Epithelial cell of esophagus (primary cell): ENCODE measurements around the gene INPP5E.

Source experiments
- DNase-seq: peaks from one replicate; pipeline ENCODE4 v3.0.0; 2010; ENCODE audit warnings: low read depth
- H3K4me3 ChIP-seq: 2 replicates; pipeline ENCODE4 v1.5.1; 2011; ENCODE audit warnings: mild to moderate bottlenecking, low read length, control low read depth
- TF ChIP-seq, protein P1 (sequence below): IDR thresholded peaks from 2 replicates; pipeline ENCODE4 v1.5.1; 2011; ENCODE audit warnings: low read depth, mild to moderate bottlenecking, low read length, control low read depth, inconsistent platforms; ENCODE audit not compliant: insufficient read depth; ENCODE audit errors: missing control alignments

Gene INPP5E

DNA sequence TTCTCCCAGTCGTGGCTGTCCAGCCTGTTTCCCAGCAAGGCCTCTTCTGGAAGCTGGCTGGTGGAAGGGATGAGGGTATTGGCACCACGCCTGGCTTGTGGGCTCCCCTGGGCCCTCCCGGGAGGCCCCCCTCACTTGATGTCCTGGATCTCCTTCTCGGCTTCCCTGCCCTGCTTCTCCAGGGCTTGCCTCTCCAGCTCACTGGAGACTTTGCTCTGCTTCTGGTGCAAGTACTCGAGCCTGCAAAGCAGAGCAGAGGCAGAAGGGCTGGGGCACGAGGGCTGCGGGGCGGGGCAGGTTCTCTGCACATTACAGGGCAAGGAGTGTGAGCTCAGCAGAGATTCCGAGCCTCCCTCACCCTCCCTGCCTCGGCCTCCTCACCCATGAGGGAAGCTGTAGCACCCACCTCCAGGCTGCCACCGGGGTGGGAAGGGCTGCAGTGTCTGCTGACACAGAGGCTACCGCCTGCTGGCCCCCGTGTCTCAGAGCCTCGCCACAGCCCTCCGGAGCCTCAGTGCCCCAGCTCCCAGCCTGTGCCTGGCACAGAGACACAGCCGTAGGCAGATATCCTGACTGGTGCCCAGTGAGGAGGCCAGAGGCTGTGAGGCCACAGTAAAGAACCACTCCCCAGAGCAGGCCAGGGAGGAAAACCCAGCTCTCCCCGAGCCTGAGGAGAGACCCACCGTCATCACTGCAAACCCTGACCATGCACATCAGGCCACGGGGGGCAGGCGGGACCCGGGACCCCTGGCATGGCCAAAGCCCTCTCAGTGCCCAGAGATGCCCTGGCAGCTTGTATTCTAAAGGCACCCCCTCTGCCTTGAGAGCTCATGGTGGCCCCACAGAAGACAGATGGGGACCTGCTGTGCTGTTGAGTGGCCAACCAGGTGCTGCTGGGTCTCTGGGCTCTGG, 46.9 kb downstream of the INPP5E start:
- H3K4me3 ChIP-seq = no peak overlapping the region
- DNase-seq = no peak
- TF ChIP-seq, protein P1, sequence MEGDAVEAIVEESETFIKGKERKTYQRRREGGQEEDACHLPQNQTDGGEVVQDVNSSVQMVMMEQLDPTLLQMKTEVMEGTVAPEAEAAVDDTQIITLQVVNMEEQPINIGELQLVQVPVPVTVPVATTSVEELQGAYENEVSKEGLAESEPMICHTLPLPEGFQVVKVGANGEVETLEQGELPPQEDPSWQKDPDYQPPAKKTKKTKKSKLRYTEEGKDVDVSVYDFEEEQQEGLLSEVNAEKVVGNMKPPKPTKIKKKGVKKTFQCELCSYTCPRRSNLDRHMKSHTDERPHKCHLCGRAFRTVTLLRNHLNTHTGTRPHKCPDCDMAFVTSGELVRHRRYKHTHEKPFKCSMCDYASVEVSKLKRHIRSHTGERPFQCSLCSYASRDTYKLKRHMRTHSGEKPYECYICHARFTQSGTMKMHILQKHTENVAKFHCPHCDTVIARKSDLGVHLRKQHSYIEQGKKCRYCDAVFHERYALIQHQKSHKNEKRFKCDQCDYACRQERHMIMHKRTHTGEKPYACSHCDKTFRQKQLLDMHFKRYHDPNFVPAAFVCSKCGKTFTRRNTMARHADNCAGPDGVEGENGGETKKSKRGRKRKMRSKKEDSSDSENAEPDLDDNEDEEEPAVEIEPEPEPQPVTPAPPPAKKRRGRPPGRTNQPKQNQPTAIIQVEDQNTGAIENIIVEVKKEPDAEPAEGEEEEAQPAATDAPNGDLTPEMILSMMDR = no peak

DNA sequence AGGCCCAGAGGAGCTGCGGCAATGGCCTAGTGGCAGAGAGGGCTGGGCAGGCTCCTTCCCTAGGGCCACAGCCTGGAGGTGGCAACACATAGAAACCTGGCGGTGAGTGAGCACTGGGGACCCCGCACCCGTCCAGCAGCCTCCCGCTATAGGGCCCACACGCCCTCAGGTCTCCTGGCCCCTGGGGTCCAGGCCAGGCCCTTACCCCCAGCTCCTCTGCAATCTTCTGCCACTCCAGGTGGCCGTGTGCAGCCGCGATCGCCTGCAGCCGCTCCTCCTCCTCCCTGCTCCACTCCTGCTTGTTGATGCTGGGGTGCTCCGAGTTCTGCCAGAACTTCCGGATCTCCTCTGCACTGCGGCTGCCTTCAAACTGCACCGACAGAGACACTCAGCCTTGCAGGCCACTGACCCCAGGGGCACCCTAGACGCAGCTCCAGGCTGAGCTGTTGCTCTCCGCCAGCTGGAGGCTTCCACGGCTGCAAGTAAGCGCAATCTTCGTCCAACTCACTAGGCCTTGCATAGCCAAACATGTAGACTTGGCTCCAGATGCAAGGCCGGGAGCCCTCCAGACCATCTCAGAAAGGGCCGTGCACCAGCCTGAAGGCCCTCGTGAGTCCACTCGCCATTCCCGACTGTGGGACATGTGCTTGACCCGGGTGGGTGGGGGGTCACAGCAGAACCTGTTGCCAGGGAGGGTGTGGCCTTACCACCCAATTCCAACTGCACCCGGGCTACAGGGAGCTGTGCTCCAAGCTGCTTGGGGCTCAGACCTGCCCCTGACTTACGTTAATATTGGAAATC, 47.7 kb downstream of the INPP5E start:
- no peak overlapping the region for H3K4me3 ChIP-seq
- no peak for DNase-seq
- TF ChIP-seq, protein P1 = no peak

DNA sequence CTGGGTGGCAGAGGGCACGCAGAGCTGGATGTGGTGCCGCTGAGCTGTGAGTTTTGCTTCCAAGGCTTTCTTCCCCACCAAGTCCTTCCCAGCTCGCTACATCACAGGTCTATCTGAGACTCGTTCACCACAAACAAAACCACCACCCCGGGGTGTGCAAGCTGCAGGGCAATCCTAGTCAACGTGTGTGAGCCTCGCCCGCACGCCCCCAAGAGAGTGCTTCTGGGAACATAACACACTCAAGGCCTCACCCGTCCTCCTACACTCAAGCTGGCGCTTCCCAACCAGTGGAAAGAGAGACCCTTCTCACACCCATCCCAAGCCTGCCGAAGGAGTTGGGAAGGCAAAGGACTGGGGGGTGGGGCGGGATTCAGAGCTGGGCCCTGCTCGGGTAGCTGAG, 50.2 kb downstream of the INPP5E start:
- no peak overlapping the region for H3K4me3 ChIP-seq
- TF ChIP-seq, protein P1 = no peak
- DNase-seq = no peak

DNA sequence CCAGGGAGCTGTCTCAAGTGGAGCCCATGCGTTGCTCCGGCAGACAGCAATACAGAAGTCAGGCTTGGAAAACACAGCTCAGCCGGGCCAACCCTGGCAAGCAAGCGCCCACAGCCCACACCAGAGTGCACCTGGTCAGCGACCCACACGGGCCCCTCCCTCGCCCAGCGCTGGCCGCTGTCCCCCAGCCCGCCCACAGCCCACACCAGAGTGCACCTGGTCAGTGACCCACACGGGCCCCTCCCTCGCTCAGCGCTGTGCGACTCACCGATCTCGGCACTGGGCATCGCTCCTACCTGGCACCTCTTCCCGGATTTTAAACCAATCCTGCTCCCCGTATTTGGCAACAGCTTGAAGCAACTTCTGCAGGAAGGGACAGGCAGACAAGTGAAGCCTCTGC, 52.4 kb downstream of the INPP5E start:
- H3K4me3 ChIP-seq = no peak overlapping the region
- TF ChIP-seq, protein P1 = no peak
- no peak for DNase-seq

DNA sequence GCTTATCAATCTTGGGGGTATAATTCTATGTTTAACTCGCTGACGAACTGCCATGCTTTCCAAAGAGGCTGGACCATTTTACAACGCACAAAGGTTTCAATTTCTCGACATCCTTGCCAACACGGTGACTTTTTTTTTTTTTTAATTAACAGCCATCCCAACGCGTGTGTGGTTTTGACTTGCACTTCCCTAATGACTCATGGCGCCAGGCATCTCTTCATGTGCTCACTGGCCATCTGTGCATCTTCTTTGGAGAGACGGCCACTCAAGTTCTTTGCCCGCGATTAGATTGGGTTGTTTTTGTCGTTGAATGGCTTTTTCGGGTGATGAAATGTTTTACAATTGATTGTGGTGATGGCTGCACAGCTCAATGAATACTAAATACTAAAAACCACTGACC, 53.6 kb downstream of the INPP5E start:
- no peak overlapping the region for H3K4me3 ChIP-seq
- no peak for DNase-seq
- TF ChIP-seq, protein P1 = no peak

DNA sequence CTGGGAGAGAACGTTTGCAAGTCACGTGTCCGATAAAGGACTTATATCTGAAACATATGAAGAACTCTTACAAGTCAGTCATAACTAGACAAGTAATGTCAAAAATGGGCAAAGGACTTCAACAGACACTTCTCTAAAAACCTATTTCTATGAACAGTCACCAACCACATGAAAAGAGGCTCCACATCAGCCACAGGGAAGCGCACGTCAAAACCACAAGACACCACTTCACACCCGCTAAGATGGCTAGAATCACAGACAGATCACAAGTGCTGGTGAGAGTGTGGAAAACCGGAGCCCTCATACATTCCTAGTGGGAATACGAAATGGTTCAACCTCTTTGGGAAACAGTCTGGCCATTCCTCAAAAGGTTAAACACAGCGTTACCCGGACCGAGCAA, 54.6 kb downstream of the INPP5E start:
- TF ChIP-seq, protein P1 = no peak
- DNase-seq = no peak
- H3K4me3 ChIP-seq = no peak overlapping the region
